Activated CD4-positive, alpha-beta T cell treated with anti-CD3 and anti-CD28 coated beads, Interleukin-2, amount 50 U/mL, for 16 hours (primary cell): Measurements from ENCODE around the gene COLEC12.

Experiments used
- DNase-seq: peaks from one replicate; pipeline ENCODE4 v3.0.0-alpha.2; 2020

The COLEC12 gene

DNA sequence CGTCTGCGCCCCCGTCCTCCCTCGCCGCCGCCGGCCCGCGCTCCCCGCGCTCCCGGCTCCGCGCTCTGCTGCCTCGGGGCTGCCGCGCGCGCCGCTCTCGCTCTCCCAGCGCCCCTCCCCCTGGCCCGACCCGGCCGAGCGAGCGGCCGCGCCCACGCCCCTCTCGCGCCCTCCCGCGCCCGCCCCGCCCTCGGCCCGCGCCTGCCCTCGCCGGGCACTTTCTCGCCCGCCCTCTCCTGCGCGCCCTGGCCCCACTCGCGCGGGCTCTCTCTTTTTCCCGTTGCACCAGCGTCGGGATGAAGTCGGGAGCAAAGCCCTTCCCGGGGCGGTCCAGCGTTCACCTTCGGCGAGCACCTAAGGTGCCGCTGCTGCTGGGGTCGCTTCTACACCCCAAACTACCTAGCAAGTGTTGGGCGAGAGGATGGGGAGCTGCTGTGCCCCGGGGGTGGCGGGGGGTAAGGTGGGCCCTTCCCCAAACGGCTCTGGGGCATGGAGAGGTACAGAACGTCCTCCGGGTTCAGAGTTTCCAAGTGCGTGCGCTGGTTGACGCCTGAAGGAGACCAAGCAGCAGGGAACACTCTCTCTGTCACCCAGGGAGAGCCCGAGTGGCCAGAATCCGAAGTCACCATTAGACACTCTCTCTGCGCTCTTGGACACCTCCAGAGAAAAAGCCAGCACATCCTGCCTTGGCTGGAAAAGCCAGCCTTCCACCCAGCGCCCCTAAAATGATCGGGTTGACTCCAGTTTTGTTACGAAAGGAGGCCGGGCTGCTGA is at the start of gene COLEC12:
Gene COLEC12 (minus strand): TSS at position 70 of the 774 bp plus-strand sequence. CDS start 187 bp downstream, outside the sequence.
- no peak for DNase-seq

GRCh38 chr18:549967-550366 is 49.5 kb upstream of the COLEC12 start:
- DNase-seq: no peak

GRCh38 chr18:543447-544078 is 43.1 kb upstream of the COLEC12 start:
- no peak for DNase-seq

GRCh38 chr18:533995-534601 is 33.6 kb upstream of the COLEC12 start:
- no peak for DNase-seq

- DNase-seq: no peak
Observed at GRCh38 chr18:532632-533031, 32.1 kb upstream of the COLEC12 start.

DNA sequence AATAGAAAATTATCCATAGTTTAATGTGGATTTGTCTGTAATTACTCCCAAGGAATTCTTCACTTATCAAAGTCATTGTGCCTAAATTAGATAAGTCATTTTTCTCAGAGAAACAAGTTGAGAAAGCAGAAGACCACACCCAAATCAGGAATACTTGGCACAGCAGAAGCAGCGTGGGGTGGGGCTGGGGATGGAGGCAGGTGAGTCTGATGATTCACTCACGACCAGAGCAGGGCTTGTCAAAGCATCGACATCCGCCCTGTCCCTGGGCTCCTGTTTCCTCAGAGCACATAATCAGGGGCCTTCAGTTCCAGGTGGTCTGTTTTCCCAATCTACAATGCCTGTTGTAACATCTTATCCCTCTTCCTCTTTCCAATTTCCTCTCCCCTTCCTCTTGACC is 31.5 kb upstream of the COLEC12 start:
- no peak for DNase-seq

DNA sequence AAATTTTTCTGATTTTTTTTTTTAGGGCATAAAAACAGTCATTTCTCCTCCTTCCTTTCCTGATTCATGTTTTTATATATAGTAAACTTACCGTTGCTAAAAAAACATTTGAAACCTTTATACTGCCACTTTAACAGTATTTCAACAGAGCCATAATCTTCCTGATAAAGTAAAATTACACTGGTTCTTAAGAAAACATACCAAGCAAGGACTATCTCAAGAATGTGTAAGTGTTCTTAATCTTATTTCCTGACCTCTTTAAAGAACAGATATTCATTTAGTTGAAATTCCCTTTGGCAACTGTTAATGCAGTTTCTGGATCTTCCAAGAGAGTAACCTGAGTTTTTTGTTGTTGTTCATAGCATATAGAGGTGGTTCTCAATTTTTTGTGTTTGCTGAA is 26.6 kb upstream of the COLEC12 start:
- no peak for DNase-seq

DNA sequence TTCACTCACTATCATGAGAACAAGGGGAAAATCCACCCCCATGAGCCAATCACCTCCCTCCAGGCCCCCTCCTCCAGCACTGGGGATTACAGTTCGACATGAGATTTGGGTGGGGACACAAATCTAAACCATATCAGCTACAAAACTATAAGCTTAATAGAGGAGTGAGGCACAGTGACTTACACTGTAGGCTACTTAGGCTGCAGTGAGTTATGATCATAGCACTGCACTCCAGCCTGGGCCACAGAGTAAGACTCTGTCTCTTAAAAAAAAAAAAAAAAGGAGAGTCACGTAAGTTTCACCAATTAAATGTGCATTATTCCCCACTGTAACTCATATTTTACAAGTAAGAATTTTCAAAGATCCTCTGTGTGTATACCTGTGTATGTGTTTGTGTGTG is 26.2 kb upstream of the COLEC12 start:
- no peak for DNase-seq

- no peak for DNase-seq
Observed at GRCh38 chr18:525036-525797, 24.7 kb upstream of the COLEC12 start.

GRCh38 chr18:524466-524865 is 24.0 kb upstream of the COLEC12 start:
- DNase-seq: no peak

DNA sequence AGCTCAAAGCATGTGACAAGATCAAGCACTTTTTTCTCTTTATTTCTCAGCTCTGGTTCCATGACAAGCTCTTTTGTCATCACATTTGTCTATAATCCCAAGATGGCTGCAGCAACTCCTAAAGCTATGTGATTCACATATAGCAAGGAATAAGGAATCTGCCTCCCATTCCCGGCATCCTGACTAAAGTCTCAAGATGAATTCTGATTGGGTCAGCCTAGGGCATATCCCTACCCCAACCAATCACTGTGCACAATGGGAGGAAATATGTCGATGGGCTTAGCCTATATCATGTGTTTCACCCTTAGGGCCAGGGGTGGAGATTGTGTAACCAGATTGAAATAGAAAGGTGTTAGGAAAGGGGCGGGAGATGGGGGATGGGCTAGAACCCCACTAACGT is 23.1 kb upstream of the COLEC12 start:
- no peak for DNase-seq

GRCh38 chr18:519019-519879 is 18.7 kb upstream of the COLEC12 start:
- peak; percentile 43 for DNase-seq

DNA sequence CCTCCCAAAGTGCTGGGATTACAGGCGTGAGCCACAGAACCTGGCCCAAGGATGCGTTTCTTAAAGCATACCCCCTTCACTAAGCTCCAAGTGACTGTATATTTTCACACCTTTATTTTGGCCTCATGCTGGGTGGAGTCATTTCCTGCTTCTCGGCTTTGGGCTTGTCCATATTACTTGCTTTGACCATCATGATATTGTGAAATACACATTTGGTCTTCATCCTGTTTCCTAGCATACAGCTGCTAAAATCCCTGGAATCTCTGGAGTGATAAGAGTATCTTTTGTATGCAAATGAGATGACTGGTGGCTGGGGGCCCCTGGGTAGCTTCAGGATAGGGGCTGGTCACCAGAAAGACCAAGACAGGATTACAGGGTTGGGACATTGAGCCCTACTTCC is 17.6 kb upstream of the COLEC12 start:
- DNase-seq: no peak

DNA sequence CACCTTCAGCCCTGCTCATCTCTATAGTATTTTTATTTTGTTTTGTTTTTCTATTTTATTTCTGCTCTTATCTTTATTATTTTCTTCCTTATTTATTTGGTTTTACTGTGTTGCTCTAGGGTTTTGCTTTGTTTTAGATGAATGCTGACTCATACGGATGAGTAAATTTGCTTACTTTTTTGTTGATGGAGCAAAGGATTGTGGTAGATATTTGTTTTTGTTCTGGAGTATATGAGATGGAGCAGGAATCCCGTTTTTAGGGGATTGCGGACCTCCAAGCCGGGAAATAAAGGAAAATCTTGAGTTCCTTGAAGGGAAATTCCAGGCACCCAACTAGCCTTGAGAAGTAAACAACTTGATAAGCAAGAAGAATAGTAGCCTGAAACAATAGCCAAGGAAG is 15.3 kb upstream of the COLEC12 start:
- DNase-seq: no peak

GRCh38 chr18:515156-515815 is 14.8 kb upstream of the COLEC12 start:
- no peak for DNase-seq

DNA sequence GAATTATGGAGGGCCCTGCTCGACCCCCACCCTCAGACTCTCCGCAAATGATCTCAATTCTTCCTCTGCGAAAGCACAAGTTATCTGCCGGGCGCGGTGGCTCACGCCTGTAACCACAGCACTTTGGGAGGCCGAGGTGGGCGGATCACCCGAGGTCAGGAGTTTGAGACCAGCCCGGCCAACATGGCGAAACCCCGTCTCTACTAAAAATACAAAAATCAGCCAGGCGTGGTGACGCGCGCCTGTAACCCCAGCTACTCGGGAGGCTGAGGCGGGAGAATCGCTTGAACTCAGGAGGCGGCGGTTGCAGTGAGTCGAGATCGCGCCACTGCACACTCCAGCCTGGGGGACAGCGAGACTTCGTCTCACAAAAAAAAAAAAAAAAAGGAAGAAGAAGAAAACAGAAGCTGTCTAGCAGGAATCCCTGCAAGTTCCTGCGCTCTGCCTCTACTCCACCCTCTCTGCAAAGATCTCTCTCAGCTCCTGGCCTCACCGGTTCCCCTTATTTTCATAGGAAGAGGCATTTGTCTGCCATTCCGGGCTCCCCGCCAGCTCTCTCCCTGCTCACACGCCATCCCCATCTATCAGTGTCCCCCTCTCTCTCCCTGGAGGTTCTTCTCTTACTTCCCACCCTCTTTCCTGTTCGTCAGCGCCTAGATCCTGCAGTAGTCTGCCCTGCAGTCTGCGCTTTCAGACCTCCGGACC is 13.5 kb upstream of the COLEC12 start:
- DNase-seq: no peak

- DNase-seq: no peak
Observed at GRCh38 chr18:512957-513356, 12.5 kb upstream of the COLEC12 start.

GRCh38 chr18:508835-509234 is 8.3 kb upstream of the COLEC12 start:
- no peak for DNase-seq

- DNase-seq: no peak
Observed at GRCh38 chr18:507636-508035, 7.1 kb upstream of the COLEC12 start.

DNA sequence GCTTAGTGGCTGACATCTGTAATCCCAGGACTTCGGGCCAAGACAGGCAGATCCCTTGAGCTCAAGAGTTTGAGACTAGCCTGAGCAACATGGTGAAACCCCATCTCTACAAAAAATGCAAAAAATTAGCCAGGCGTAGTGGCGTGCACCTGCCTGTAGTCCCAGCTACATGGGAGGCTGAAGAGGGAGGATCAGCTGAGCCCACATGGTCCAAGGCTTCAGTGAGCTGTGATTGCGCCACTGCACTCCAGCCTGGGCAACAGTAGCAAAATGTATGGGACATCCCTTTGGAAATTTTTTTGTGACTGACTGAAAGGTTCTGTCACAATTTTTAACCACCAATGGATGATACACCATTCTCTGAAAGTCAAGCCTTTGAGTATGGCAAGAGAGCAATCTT is 6.3 kb upstream of the COLEC12 start:
- no peak for DNase-seq

GRCh38 chr18:506264-506663 is 5.8 kb upstream of the COLEC12 start:
- DNase-seq: no peak
